OCI-LY7 (cell line): ENCODE data around the gene COPS2. TPM values are rescaled to one million over a fixed set of nuclear protein-coding genes. Genes with fewer than 3 reads are reported as not detected.

Experiments used
- BruUV-seq: library from RNA; stranded (reverse); fragments of 400-500 nt; replicated peaks from 2 replicates; lab custom pipeline; 2021; lab: Mats Ljungman, UMichigan
- CTCF ChIA-PET: fragments of 300-600 bp; sonication (Branson Sonifier 250); formaldehyde crosslinking; loops from one replicate; lab custom pipeline; 2022; ENCODE audit warnings: antibody characterized with exemption; ENCODE audit not compliant: unreplicated experiment; lab: Charles Lee
- POLR2A ChIA-PET: fragments of 300-600 bp; sonication (Branson Sonifier 250); formaldehyde crosslinking; loops from one replicate; lab custom pipeline; 2022; ENCODE audit warnings: antibody characterized with exemption; lab: Charles Lee
- DNase-seq: peaks from one replicate; pipeline ENCODE4 v3.0.0-alpha.2; 2015; ENCODE audit warnings: low spot score
- H2AFZ ChIP-seq: fragments of 200-600 bp; sonication (generic), shearing (Covaris generic); 2 replicates; pipeline ENCODE4 v1.6.1; 2014; ENCODE audit warnings: mild to moderate bottlenecking, antibody characterized with exemption, low read length, moderate library complexity
- H3K27ac ChIP-seq: fragments of 200-600 bp; sonication (generic); 2 replicates; pipeline ENCODE4 v1.5.1; 2014; ENCODE audit warnings: mixed run types, low read depth, mild to moderate bottlenecking, moderate library complexity, low read length, inconsistent platforms; ENCODE audit not compliant: poor library complexity, severe bottlenecking
- H3K36me3 ChIP-seq: fragments of 200-600 bp; sonication (generic); 2 replicates; pipeline ENCODE4 v1.6.1; 2014; ENCODE audit warnings: mild to moderate bottlenecking, antibody characterized with exemption, low read length, moderate library complexity, mixed read lengths; ENCODE audit not compliant: insufficient read depth
- H3K4me1 ChIP-seq: fragments of 200-600 bp; sonication (generic); 2 replicates; pipeline ENCODE4 v1.5.1; 2014; ENCODE audit warnings: mild to moderate bottlenecking, low read length; ENCODE audit not compliant: insufficient read depth, poor library complexity, severe bottlenecking
- H3K4me2 ChIP-seq: fragments of 200-600 bp; sonication (generic); 2 replicates; pipeline ENCODE4 v1.6.1; 2014; ENCODE audit warnings: mild to moderate bottlenecking, low read length
- H3K4me3 ChIP-seq: fragments of 200-600 bp; sonication (generic); 2 replicates; pipeline ENCODE4 v1.5.1; 2014; ENCODE audit warnings: mild to moderate bottlenecking, low read depth, low read length; ENCODE audit not compliant: poor library complexity, severe bottlenecking
- H3K79me2 ChIP-seq: fragments of 200-600 bp; sonication (generic); 2 replicates; pipeline ENCODE4 v1.6.1; 2016; ENCODE audit warnings: low read depth, mild to moderate bottlenecking, low read length, moderate library complexity, mixed read lengths; ENCODE audit not compliant: insufficient read depth
- H3K9me2 ChIP-seq: fragments of 200-600 bp; sonication (generic); 2 replicates; pipeline ENCODE4 v1.6.1; 2016; ENCODE audit warnings: mild to moderate bottlenecking, low read length, mixed read lengths; ENCODE audit not compliant: insufficient read depth
- H3K9me3 ChIP-seq: fragments of 200-600 bp; sonication (generic); 2 replicates; pipeline ENCODE4 v1.6.1; 2014; ENCODE audit warnings: mild to moderate bottlenecking, mixed run types, low read length, mixed read lengths
- H4K20me1 ChIP-seq: fragments of 200-600 bp; sonication (generic); 2 replicates; pipeline ENCODE4 v1.6.1; 2014; ENCODE audit warnings: mild to moderate bottlenecking, antibody characterized with exemption, low read length, moderate library complexity, mixed read lengths; ENCODE audit not compliant: insufficient read depth
- CTCF ChIP-seq: fragments of 200-600 bp; sonication (generic); conservative IDR thresholded peaks from 2 replicates; pipeline ENCODE4 v1.5.1; 2014; ENCODE audit warnings: mild to moderate bottlenecking, antibody characterized with exemption, low read length, moderate library complexity, mixed read lengths
- EZH2phosphoT487 ChIP-seq: fragments of 200-600 bp; sonication (generic); IDR thresholded peaks from 2 replicates; pipeline ENCODE4 v1.6.1; 2018; ENCODE audit warnings: low read depth, borderline replicate concordance, mild to moderate bottlenecking, mixed run types, antibody characterized with exemption, low read length, moderate library complexity, mixed read lengths
- intact Hi-C: fragments of 100-400 bp; cut with micrococcal nuclease; formaldehyde crosslinking; loops from one replicate; pipeline ENCODE4 v1.10.0; 2022; ENCODE audit not compliant: unreplicated experiment
- total RNA-seq, 2 experiments: library from RNA; depleted of rRNA in 1 of 2; stranded (reverse); fragments of >200 nt in 1 of 2; shearing (Covaris generic) in 1 of 2; gene quantifications; 2 replicates each; pipeline ENCODE4 v1.2.3, GENCODE V29; 2014 to 2022

The COPS2 gene
- total RNA-seq, 2 experiments from 2014 or later: 24.6 to 81.2 TPM

- Histone ChIP-seq H3K9me3 (no peaks in the 10 kb centered on the region), H3K36me3 (peaks cover 98% of the 10 kb centered on the region), H3K9me2 (no peaks in the 10 kb centered on the region), H3K27ac (no peak overlapping the region), H4K20me1 (no peaks in the 10 kb centered on the region), H3K4me3 (no peak overlapping the region), H3K4me1 (no peaks in the 10 kb centered on the region), H3K79me2 (no peaks in the 10 kb centered on the region), H3K4me2 (no peak overlapping the region), H2AFZ (no peak overlapping the region)
- no peak for TF ChIP-seq EZH2phosphoT487
- no peak for TF ChIP-seq CTCF
- ChIA-PET CTCF (no interaction called here), POLR2A (interaction anchor here (0.7 kb wide), 1 partner anchor 19 kb away, joined by 5 read pairs; no protein-coding TSS in a partner anchor)
- BruUV-seq: no TSS peak
- intact Hi-C loops: no loop called here
- no peak for DNase-seq
Observed at GRCh38 chr15:49131403-49131802, 24.0 kb downstream of the COPS2 start.

GRCh38 chr15:49124371-49124770, 31.0 kb downstream of the COPS2 start:
- CTCF ChIA-PET: no interaction called here
- TF ChIP-seq EZH2phosphoT487: no peak
- TF ChIP-seq CTCF: no peak
- Histone ChIP-seq H2AFZ (no peak overlapping the region), H3K36me3 (peaks cover 72% of the 10 kb centered on the region), H3K4me2 (no peak overlapping the region), H3K9me3 (no peaks in the 10 kb centered on the region), H3K9me2 (no peaks in the 10 kb centered on the region), H3K27ac (no peak overlapping the region), H4K20me1 (no peaks in the 10 kb centered on the region; the same call in 1 of the 2 replicates), H3K4me1 (no peaks in the 10 kb centered on the region), H3K79me2 (0 out of 2 replicates have a peak, but pooled peaks cover 3% of the 10 kb centered on the region), H3K4me3 (no peak overlapping the region)
- BruUV-seq: no TSS peak
- intact Hi-C loops: no loop called here
- POLR2A ChIA-PET: no interaction called here
- DNase-seq: no peak

- Histone ChIP-seq H3K9me2 (no peaks in the 10 kb centered on the region), H4K20me1 (no peaks in the 10 kb centered on the region; the same call in 1 of the 2 replicates), H3K79me2 (0 out of 2 replicates have a peak, but pooled peaks cover 3% of the 10 kb centered on the region), H2AFZ (no peak overlapping the region), H3K27ac (no peak overlapping the region), H3K4me2 (no peak overlapping the region), H3K36me3 (peaks cover 63% of the 10 kb centered on the region), H3K9me3 (no peaks in the 10 kb centered on the region), H3K4me3 (no peak overlapping the region), H3K4me1 (no peaks in the 10 kb centered on the region)
- CTCF ChIA-PET: no interaction called here
- no peak for TF ChIP-seq CTCF
- no peak for TF ChIP-seq EZH2phosphoT487
- POLR2A ChIA-PET: interaction anchor here (1.2 kb wide), 1 partner anchor 244 kb away, joined by 4 read pairs; the partner anchor contains the start of gene EID1
- no peak for DNase-seq
- intact Hi-C loops: no loop called here
- no TSS peak for BruUV-seq
Observed at GRCh38 chr15:49122541-49123062, 32.8 kb downstream of the COPS2 start.
